GM12801 (cell line): Measurements from ENCODE around the gene HELQ.

ENCODE experiments used
- TF ChIP-seq, protein P1 (sequence below): IDR thresholded peaks from one replicate; pipeline ENCODE4 v1.5.1; 2011; ENCODE audit warnings: control low read depth; ENCODE audit not compliant: insufficient read length; ENCODE audit errors: extremely low read depth

HELQ gene

DNA sequence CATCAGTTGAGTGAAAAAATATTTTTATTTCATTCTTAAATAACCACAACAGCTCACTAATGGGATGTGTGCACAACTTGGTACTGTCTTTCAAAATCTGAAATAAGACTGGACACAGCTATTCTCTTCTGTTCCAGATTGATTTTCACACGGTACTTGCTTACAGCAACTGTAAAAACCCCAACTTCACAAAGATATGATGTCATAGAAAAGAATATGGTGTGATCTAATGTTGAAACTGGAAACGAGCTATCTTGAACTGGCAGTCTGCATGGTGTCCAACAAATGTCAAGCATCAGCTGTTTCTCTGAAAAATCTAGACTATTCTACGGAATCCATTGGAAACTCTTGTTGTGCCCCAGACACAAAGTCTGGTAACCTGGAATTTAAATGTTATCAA, 14.7 kb downstream of the HELQ start:
- TF ChIP-seq, protein P1, sequence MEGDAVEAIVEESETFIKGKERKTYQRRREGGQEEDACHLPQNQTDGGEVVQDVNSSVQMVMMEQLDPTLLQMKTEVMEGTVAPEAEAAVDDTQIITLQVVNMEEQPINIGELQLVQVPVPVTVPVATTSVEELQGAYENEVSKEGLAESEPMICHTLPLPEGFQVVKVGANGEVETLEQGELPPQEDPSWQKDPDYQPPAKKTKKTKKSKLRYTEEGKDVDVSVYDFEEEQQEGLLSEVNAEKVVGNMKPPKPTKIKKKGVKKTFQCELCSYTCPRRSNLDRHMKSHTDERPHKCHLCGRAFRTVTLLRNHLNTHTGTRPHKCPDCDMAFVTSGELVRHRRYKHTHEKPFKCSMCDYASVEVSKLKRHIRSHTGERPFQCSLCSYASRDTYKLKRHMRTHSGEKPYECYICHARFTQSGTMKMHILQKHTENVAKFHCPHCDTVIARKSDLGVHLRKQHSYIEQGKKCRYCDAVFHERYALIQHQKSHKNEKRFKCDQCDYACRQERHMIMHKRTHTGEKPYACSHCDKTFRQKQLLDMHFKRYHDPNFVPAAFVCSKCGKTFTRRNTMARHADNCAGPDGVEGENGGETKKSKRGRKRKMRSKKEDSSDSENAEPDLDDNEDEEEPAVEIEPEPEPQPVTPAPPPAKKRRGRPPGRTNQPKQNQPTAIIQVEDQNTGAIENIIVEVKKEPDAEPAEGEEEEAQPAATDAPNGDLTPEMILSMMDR: no peak

DNA sequence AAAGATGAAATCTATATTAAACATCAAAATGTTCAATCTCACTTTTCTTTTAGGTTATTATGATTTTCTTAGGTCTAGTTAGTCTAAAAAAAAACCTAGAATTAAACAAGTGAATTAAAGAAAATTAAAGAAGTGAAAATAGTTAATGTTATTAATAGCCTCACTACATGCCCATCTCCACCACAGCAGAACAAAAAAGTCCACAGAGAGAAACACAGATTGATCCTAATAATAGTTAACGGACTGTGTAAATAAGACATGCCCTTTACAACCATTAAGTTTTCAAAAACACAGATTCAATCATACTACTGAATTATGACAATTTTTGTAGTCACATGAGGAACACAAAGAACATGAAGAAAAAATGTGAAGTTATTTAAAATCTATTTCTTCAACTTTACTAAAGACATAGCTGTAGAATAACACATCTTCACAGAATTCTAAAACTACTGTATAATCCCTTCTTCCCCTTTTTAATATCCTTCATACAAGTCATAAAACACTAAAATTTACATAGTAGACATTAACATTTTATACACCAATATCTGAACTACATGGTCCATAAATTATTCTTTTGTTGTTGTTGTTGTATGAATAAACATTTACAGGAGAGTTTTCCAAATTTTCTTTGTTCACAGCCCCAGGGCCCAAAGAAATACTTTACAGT, 15.3 kb downstream of the HELQ start:
- TF ChIP-seq, protein P1: no peak

DNA sequence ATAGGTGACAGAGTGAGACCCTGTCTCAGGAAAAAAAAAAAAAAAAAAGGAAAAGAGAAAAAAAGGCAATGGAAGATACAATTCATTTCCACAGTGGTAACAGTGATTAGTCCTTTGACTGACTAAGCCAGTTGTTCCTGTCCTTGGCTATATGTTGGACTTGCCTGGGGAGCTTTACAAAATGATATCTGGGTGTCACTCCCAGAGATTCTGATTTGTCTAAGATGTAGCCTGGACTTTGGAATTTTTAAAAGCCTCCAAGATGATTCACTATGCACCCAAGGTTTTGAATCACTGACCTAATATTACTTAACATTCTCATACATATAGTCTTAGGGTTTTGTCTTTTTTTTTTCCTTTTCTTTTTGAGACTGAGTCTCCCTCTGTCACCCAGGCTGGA, 16.9 kb downstream of the HELQ start:
- TF ChIP-seq, protein P1: no peak

DNA sequence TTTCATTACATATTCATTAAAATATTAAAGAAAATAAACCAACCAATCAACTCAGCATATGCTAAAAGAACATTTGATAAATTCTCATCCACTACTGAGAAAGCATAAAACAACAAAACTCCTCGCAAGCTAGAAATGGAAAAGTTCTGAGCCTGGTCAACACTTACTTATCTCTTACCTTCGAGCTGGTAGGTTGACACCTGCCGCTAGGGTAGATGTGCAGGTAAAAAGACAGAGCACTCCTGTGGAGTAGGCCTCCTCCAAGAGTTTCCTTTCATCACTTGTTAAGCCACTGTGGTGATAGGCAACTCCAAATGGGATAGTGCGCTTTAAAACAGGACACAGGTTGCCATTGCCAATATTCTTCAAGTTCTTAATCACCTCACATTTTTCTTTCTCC, 18.9 kb downstream of the HELQ start:
- TF ChIP-seq, protein P1: no peak

DNA sequence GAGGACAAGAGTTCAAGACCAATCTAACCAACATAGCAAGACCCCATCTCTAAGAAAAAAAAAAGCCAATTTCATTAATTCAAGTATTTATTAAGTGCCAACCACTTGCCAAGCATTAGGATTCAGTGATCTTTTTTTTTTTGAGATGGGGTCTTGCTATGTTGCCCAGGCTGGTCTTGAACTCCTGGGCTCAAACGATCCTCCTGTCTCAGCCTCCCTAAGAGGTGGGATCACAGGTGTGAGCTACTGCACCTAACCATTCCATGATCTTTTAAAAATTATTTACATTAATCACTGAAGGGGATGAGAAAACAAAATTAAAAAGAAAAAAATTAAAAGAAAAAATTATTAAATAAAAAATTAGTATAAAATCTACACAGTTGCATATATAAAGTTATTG, 24.4 kb downstream of the HELQ start:
- TF ChIP-seq, protein P1: no peak

DNA sequence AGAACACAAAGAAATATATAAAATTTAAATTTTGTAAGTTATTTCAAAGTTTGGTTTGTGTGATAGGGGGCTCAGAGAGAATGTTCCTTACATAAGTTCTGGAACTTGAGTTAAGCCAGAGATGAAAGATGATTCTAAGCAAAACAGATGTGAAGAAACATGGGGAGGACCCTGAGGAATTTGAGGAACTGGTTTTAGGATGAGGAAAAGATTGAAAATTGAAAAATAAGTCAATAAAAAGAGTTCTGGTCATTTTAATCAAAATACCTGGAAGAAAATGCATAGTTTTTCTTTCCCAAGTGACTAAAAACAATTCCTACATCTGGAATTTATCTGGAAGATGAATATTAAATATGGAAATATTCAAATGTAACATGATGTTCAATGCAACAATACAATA, 37.4 kb downstream of the HELQ start:
- TF ChIP-seq, protein P1: no peak

DNA sequence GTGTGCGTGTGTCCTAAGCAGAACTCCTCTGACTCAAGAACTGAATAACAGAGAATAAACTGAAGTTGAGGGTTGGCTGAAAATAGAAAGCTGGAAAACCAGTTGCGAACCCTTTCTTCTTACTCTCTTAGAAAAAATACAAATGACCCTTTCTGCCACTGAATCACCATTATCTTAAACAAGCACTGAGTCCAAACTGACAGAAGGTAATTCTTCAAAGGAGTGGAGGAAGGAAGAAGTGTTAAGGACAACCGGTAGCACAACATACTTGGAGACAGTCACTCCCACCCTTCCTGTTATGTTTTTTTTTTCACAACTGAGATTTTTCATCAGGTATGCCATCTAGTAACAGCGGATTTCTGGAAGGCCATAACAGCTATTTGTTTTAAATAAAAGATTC, 38.1 kb downstream of the HELQ start:
- TF ChIP-seq, protein P1: no peak

DNA sequence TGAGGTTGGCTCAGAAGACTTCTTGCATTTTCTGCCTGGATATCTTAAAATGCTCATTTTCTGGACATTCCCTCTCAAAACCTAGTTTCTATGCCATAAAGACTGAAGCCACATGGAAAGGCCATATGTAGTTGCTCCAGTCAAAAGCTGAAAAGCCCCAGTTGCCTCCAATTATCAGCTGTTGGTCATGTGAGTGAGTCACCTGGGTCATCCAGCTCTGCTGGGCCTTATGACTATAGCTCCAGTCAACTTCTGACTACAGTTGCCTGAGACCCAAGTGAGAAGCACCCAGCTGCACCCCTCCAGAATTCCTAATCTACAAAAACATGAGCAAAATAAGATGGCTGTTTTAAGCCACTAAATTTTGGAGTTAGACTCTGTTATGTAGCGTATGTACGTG, 41.9 kb downstream of the HELQ start:
- TF ChIP-seq, protein P1: no peak
